K562 (cell line): ENCODE results near the gene C1QTNF5. TPM values are rescaled to one million over a fixed set of nuclear protein-coding genes. Genes with fewer than 3 reads are reported as not detected.

ENCODE experiments used
- ATAC-seq: fragments of 200-7000 bp; cut with Tn5 transposase; 3 replicates; pipeline ENCODE4 v1.9.1; 2020; ENCODE audit warnings: moderate library complexity
- BruUV-seq: library from RNA; stranded (reverse); fragments of 400-500 nt; replicated peaks from 2 replicates; lab custom pipeline; 2021; lab: Mats Ljungman, UMichigan
- CTCF ChIA-PET: fragments of 300-600 bp; formaldehyde crosslinking; extraction: SDS; loops from one replicate; lab custom pipeline; 2021; ENCODE audit warnings: low intra/inter-chr PET ratio; lab: Yijun Ruan, JAX
- POLR2A ChIA-PET: fragments of 300-600, 350-650 bp; sonication (Branson Sonifier 250); formaldehyde crosslinking; extraction: SDS; loops from one replicate; lab custom pipeline; 2021; ENCODE audit warnings: antibody characterized with exemption, inconsistent platforms; lab: Yijun Ruan, JAX
- DNase-seq, 4 experiments: peaks; one replicate each; pipeline versions ENCODE4 v3.0.0 to v3.0.0-alpha.2; 2011 to 2018; ENCODE audit warnings: low spot score in 3 of 4, mixed read lengths in 3 of 4; ENCODE audit errors: extremely low read depth in 1 of 4
- FAIRE-seq: peaks from 2 replicates; lab custom pipeline; 2011; peaks lifted over from hg19 to GRCh38; lab: Jason Lieb, UNC
- H2AFZ ChIP-seq: 2 replicates; pipeline ENCODE4 v1.6.0; 2011; ENCODE audit warnings: low read depth, low read length, control low read depth, inconsistent platforms
- H3K27ac ChIP-seq: fragments of 200-600 bp; 3 replicates; pipeline ENCODE4 v1.8.0; 2011; ENCODE audit warnings: low read depth, mild to moderate bottlenecking, control low read depth, inconsistent platforms, low read length, moderate library complexity, mixed read lengths; ENCODE audit errors: extremely low read depth
- H3K27me3 ChIP-seq, 2 experiments: fragments of 300-600 bp in 1 of 2; 2 replicates in 1 of 2; 3 replicates in 1 of 2; pipeline versions ENCODE4 v1.6.0 to v1.8.0; 2011; ENCODE audit warnings: inconsistent platforms in 2 of 2, low read length in 2 of 2, mild to moderate bottlenecking in 1 of 2, mixed read lengths in 1 of 2, moderate library complexity in 1 of 2; ENCODE audit not compliant: control insufficient read depth in 2 of 2, insufficient read depth in 2 of 2
- H3K36me3 ChIP-seq: fragments of 300-600 bp; 3 replicates; pipeline ENCODE4 v1.8.0; 2011; ENCODE audit warnings: mild to moderate bottlenecking, low read length, inconsistent platforms; ENCODE audit not compliant: control insufficient read depth, insufficient read depth
- H3K4me1 ChIP-seq, 2 experiments: fragments of 200-600 bp in 1 of 2; replicated peaks in 1 of 2; 2 replicates in 1 of 2; 3 replicates in 1 of 2; pipeline versions ENCODE4 v1.5.1 to v1.8.0; 2011; ENCODE audit warnings: inconsistent platforms in 2 of 2, low read length in 2 of 2, mild to moderate bottlenecking in 1 of 2, mixed read lengths in 1 of 2, moderate library complexity in 1 of 2; ENCODE audit not compliant: control insufficient read depth in 2 of 2, insufficient read depth in 2 of 2
- H3K4me2 ChIP-seq: 2 replicates; pipeline ENCODE4 v1.6.1; 2011; ENCODE audit warnings: low read length, control low read depth, inconsistent platforms, mixed read lengths; ENCODE audit not compliant: insufficient read depth
- H3K4me3 ChIP-seq: fragments of 200-600 bp; sonication (generic), shearing (Covaris generic); 2 replicates; pipeline ENCODE4 v1.5.1; 2016; ENCODE audit warnings: control low read depth, inconsistent platforms
- H3K79me2 ChIP-seq: fragments of 200-600 bp; 3 replicates; pipeline ENCODE4 v1.8.0; 2011; ENCODE audit warnings: low read length, inconsistent platforms; ENCODE audit not compliant: control insufficient read depth, insufficient read depth
- H3K9ac ChIP-seq, 2 experiments: 2 replicates each; pipeline versions ENCODE4 v1.6.0 to v1.6.1; 2011; ENCODE audit warnings: low read depth in 2 of 2, low read length in 2 of 2, control low read depth in 1 of 2, inconsistent platforms in 1 of 2, mild to moderate bottlenecking in 1 of 2, mixed read lengths in 1 of 2; ENCODE audit not compliant: insufficient read depth in 1 of 2
- H3K9me1 ChIP-seq: one replicate; pipeline ENCODE4 v1.6.0; 2011; ENCODE audit warnings: inconsistent platforms, mild to moderate bottlenecking, low read length, moderate library complexity; ENCODE audit not compliant: control insufficient read depth, insufficient read depth
- H3K9me3 ChIP-seq: replicated peaks from 2 replicates; pipeline ENCODE4 v1.5.1; 2011; ENCODE audit warnings: low read depth, low read length, inconsistent platforms; ENCODE audit not compliant: control insufficient read depth, insufficient read depth
- H4K20me1 ChIP-seq: replicated peaks from 2 replicates; pipeline ENCODE4 v1.6.1; 2011; ENCODE audit warnings: low read length, inconsistent platforms, mixed read lengths; ENCODE audit not compliant: control insufficient read depth, insufficient read depth
- HNRNPLL ChIP-seq: fragments of 200-400 bp; formaldehyde crosslinking; IDR thresholded peaks from 2 replicates; pipeline ENCODE4 v1.6.1; 2017; ENCODE audit warnings: low read length, low read depth, mild to moderate bottlenecking; ENCODE audit not compliant: poor library complexity, severe bottlenecking
- JUN ChIP-seq, 2 experiments: sonication (generic) in 1 of 2; formaldehyde crosslinking in 1 of 2; IDR thresholded peaks; 2 replicates each; pipeline versions ENCODE4 v1.6.1 to v1.8.0; 2012 to 2022; ENCODE audit warnings: borderline replicate concordance in 2 of 2, mild to moderate bottlenecking in 2 of 2, improper control_type of control experiment in 1 of 2, low read depth in 1 of 2, low read length in 1 of 2, missing genetic modification reagents in 1 of 2
- RB1 ChIP-seq: fragments of 450-650 bp; IDR thresholded peaks from 2 replicates; pipeline ENCODE4 v1.6.1; 2017; ENCODE audit warnings: low read depth, mild to moderate bottlenecking
- WGBS: fragments of 100-300 bp; shearing (Covaris generic); methylation state at CpG from one replicate; pipeline ENCODE4 v1.1.6; 2016; ENCODE audit warnings: low coverage, mixed read lengths; ENCODE audit not compliant: insufficient coverage; ENCODE audit errors: missing lambda C conversion rate; 5-methylcytosine and 5-hydroxymethylcytosine counted together
- in situ Hi-C: fragments of 300-500 bp; cut with MboI; formaldehyde crosslinking; loops from 4 replicates; pipeline ENCODE4 v1.15.0; 2018; ENCODE audit warnings: inconsistent platforms, mixed read lengths
- intact Hi-C: fragments of 100-400 bp; cut with micrococcal nuclease; formaldehyde crosslinking; loops from 2 replicates; pipeline ENCODE4 v1.14.2; 2022
- polyA plus RNA-seq, 8 experiments: library from polyadenylated mRNA; depleted of rRNA in 4 of 8; stranded (reverse) in 5 of 8; unstranded in 3 of 8; fragments of >200 nt; fragmentation: Nextera tagmentation in 2 of 8; fragmentation: Illumina TruSeq in 1 of 8; extraction: Ambion mirVana in 2 of 8; extraction: Trizol in 1 of 8; gene quantifications; 2 replicates each; pipeline versions ENCODE4 v1.2.1 to v1.2.3, GENCODE V29; 2011 to 2014; ENCODE audit warnings: inconsistent platforms in 1 of 8, missing spikeins in 1 of 8
- total RNA-seq, 7 experiments: library from RNA; depleted of rRNA in 6 of 7; stranded (reverse); fragments of >200 nt in 6 of 7; fragmentation: Illumina TruSeq in 2 of 7; extraction: Trizol in 2 of 7; gene quantifications; 2 replicates each; pipeline versions ENCODE4 v1.2.1 to v1.2.3, GENCODE V29; 2011 to 2021; ENCODE audit warnings: low replicate concordance in 1 of 7
- TF ChIP-seq, protein P1 (sequence below): fragments of 250-450 bp; sonication (Bioruptor Pico); IDR thresholded peaks from 2 replicates; pipeline ENCODE4 v1.9.0; 2021; ENCODE audit warnings: mild to moderate bottlenecking

C1QTNF5 gene
- total and polyA plus RNA-seq, 9 of the 15 experiments (the other 6 are each of a cell fraction or from before 2014, with no cell fraction given): 0.07 to 0.76 (median 0.24) TPM; not detected in 1

DNA sequence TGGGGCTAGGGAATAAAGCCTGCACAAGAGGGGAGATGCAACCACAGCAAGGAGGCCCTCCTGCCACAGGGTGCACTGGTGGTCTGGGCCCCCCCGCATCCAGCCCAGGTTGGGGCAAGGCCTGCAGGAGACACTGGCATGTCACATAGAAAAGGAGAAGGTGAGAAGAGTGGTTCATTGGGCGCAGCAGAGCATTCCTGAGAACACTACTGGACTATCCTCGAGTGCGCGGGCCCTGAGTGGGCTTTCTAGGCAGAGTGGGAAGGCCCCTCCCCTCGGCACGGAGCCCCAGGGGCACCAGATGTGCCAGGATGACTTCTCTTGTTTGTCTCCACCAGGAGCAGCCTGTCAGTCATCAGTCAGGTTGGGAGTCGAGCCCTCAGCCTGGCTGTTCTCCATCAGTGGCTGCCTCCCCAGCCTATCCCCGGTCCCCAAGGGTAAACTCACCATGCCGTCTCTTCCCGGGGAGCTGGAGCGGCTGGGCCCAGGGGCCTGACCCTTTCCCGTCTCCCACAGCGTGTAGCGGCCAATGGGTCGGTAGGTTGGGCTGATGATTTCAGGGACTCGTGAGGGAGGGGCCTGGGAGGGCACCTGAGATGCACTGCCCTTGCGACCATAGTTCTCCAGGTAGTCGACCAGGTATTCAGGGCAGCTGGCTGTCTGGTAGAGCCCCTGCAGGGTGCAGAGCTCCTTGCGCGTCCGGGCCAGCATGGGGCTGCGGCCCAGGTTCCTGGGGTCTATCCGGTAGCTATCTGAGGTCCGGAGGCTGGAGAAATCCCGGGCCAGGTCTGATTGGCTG is 31.8 kb upstream of the C1QTNF5 start:
- no peaks in the 10 kb centered on the region for H3K27me3 ChIP-seq
- peaks cover 27% of the 10 kb centered on the region; the same call in 1 of the 3 replicates for H3K36me3 ChIP-seq
- no peak for DNase-seq
- H3K9me3 ChIP-seq: no peaks in the 10 kb centered on the region
- peaks cover 64 to 77% of the 10 kb centered on the region in 2 experiments for H3K4me1 ChIP-seq
- H3K9me1 ChIP-seq: no peaks in the 10 kb centered on the region
- ChIA-PET CTCF (interaction anchor here (0.5 to 5.9 kb wide), 2 partner anchors 16 to 103 kb away, joined by 3 to 41 read pairs; no protein-coding TSS in a partner anchor), POLR2A (interaction anchor here (0.5 to 1.4 kb wide), 4 partner anchors 11 to 1858 kb away, joined by 3 to 4 read pairs (median 3); no protein-coding TSS in a partner anchor)
- 92% methylated on average over 22 of the region's 26 CpGs for WGBS
- peaks cover 7% of the 10 kb centered on the region; the same call in 1 of the 3 replicates for H3K79me2 ChIP-seq
- BruUV-seq: no TSS peak
- no peak overlapping the region for H3K4me3 ChIP-seq
- peaks cover 5% of the 10 kb centered on the region; the same call in 1 of the 2 replicates for H4K20me1 ChIP-seq
- no peak for TF ChIP-seq RB1
- TF ChIP-seq JUN (IDR thresholded peaks at IDR 0.05; ENCODE audit: borderline replicate concordance, low read depth, low read length): no peak
- TF ChIP-seq JUN (CRISPR knock-in tag; IDR thresholded peaks at IDR 0.05; ENCODE audit: borderline replicate concordance): no peak
- TF ChIP-seq HNRNPLL: no peak
- TF ChIP-seq, protein P1, sequence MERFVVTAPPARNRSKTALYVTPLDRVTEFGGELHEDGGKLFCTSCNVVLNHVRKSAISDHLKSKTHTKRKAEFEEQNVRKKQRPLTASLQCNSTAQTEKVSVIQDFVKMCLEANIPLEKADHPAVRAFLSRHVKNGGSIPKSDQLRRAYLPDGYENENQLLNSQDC (CRISPR knock-in tag): no peak
- H3K9ac ChIP-seq: 0 out of 4 replicates have a peak overlapping the region, but pooled peaks of 1 of the 2 experiments have one; percentile 11
- no peak for ATAC-seq
- in situ Hi-C loops: no loop called here
- no peak overlapping the region for H2AFZ ChIP-seq
- no peak overlapping the region for H3K4me2 ChIP-seq
- no peak for FAIRE-seq
- intact Hi-C loops: loop anchor here (5.0 kb wide), 1 partner anchor 35 kb away; no protein-coding TSS in a partner anchor
- H3K27ac ChIP-seq: no peak overlapping the region
